Raji (cell line): ENCODE data around the gene REPS2.

Experiments used
- POLR2A ChIP-seq: IDR thresholded peaks from 2 replicates; pipeline ENCODE4 v1.6.1; 2011; ENCODE audit warnings: low read depth, low read length, control low read depth; ENCODE audit not compliant: insufficient read depth

REPS2 gene

GRCh38 chrX:17075004-17075403, 128.5 kb downstream of the REPS2 start:
- TF ChIP-seq POLR2A, result no peak

- TF ChIP-seq POLR2A, result no peak
Observed at GRCh38 chrX:17077361-17077760, 130.9 kb downstream of the REPS2 start.

- no peak for TF ChIP-seq POLR2A
Observed at GRCh38 chrX:17078031-17078720, 131.7 kb downstream of the REPS2 start.

GRCh38 chrX:17081511-17081910, 135.1 kb downstream of the REPS2 start:
- TF ChIP-seq POLR2A, result no peak

DNA sequence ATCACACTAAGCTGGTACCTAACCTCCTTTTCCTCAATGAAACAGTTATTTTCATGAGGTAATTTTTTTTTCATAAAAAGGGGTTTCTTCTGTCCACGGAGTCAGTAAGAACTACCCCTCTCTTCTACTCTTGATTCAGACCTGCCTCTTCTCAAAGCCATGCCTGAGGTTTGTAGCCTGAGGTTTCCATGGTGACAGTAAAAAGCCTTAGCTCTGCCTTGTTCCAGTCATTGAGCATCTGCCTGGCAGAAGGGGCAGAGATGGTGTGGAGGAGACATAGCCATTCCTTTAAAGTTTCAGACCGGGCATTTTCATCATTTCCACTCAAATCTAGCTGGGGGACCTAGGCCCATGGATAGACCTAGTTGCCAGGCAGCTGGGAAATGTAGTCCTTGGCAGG, 135.5 kb downstream of the REPS2 start:
- TF ChIP-seq POLR2A, result no peak

GRCh38 chrX:17082831-17083230, 136.4 kb downstream of the REPS2 start:
- no peak for TF ChIP-seq POLR2A

GRCh38 chrX:17086317-17086716, 139.9 kb downstream of the REPS2 start:
- TF ChIP-seq POLR2A, result no peak

DNA sequence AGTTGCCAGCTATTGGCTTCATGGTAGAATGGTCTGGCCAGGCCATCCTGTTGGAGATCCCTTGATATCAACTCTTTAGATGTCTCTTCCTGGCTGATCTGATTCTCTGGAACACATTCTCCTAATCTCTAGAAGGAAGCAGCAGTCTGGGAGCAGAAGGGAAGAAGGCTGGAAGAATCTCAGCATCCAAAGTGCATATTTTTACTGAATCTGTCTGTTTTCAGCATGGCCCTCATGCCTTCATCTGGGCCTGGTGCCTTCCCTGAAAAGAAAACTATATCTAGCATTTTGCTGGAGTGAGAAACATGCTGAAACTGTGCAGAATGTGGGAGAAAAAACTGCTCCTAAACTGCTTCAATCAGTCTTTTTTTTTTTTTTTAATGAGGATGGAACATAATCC, 148.7 kb downstream of the REPS2 start:
- no peak for TF ChIP-seq POLR2A

- no peak for TF ChIP-seq POLR2A
Observed at GRCh38 chrX:17098516-17099247, 152.2 kb downstream of the REPS2 start.

- no peak for TF ChIP-seq POLR2A
Observed at GRCh38 chrX:17104433-17104832, 158.0 kb downstream of the REPS2 start.

GRCh38 chrX:17120816-17121215, 174.4 kb downstream of the REPS2 start:
- TF ChIP-seq POLR2A, result no peak

- TF ChIP-seq POLR2A, result no peak
Observed at GRCh38 chrX:17154001-17154400, 207.5 kb downstream of the REPS2 start.

DNA sequence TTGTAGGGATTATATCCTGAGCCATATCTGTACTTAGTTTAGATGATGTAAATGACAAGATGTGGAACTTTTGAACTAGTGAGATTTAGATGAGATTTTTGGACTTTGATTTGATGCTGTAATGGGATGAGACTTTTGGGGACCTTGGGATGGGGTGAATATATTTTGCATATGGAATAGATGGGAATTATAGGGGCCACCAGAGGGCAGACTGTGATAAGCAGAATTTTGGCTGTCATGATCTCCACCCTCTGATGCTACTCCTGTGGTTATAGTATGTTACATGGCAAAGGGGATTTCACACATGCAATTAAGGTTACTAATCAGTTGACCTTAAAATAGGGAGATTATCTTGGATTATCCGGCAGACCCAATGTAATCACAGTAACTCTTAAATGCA, 214.5 kb downstream of the REPS2 start:
- no peak for TF ChIP-seq POLR2A

GRCh38 chrX:17161991-17162390, 215.5 kb downstream of the REPS2 start:
- no peak for TF ChIP-seq POLR2A

- no peak for TF ChIP-seq POLR2A
Observed at GRCh38 chrX:17164079-17164478, 217.6 kb downstream of the REPS2 start.

DNA sequence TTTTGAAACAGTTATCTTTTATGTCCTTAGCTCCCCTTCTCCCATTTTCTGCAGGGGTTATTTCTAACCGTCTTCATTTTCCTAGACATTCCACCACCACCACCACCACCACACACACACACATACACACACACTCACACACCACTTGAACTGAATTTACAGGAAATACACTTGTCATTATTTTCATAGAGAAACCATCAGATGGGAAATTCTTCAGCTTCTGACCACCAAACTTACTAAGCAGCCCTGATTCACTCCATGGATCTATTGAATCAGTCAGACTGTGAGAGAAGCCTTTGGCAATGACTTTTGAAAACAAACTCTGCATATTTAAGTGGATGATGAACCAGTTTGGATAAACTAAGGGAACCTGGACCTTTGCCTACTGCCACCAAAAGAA, 218.5 kb downstream of the REPS2 start:
- no peak for TF ChIP-seq POLR2A

DNA sequence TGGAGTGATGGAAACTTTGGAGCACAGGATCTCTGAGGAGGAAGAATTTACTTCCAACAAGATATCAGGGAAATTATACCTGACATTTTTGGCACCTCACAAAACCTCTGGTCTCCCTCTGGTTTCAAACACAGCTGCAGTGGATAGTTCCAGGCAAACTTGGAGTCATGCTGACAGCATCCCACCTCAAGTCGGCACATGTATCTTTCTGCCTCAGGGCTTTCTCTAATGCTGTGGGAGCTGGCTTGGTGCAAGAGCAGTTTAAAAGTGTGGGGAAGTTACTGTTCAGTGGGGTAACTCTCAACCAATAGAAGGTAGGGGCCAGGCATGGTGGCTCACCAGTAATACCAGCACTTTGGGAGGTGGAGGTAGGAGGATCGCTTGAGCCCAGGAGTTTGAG, 221.5 kb downstream of the REPS2 start:
- no peak for TF ChIP-seq POLR2A
